GM23338 (cell line): ENCODE data around the gene CELF4. TPM values are rescaled to one million over a fixed set of nuclear protein-coding genes. Genes with fewer than 3 reads are reported as not detected.

Experiments used
- ATAC-seq: fragments of 200-7000 bp; cut with Tn5 transposase; 3 replicates; pipeline ENCODE4 v1.9.1; 2020
- DNase-seq: peaks from one replicate; pipeline ENCODE4 v3.0.0-alpha.2; 2015; ENCODE audit warnings: low spot score
- H2AFZ ChIP-seq: fragments of 200-600 bp; sonication (generic); 2 replicates; pipeline ENCODE4 v1.8.0; 2016; ENCODE audit warnings: antibody characterized with exemption, mild to moderate bottlenecking, moderate library complexity
- H3F3A ChIP-seq: fragments of 200-600 bp; sonication (generic); replicated peaks from 2 replicates; pipeline ENCODE4 v1.8.0; 2017; ENCODE audit warnings: antibody characterized with exemption, mixed run types, low read depth
- H3K27ac ChIP-seq: fragments of 200-600 bp; sonication (generic); 2 replicates; pipeline ENCODE4 v1.6.1; 2016; ENCODE audit warnings: low read depth
- H3K27me3 ChIP-seq: fragments of 200-600 bp; sonication (generic); 2 replicates; pipeline ENCODE4 v1.8.0; 2016; ENCODE audit warnings: mild to moderate bottlenecking, mixed run types, moderate library complexity; ENCODE audit not compliant: insufficient read depth
- H3K36me3 ChIP-seq: fragments of 200-600 bp; sonication (generic); 2 replicates; pipeline ENCODE4 v1.8.0; 2016; ENCODE audit warnings: mild to moderate bottlenecking; ENCODE audit not compliant: insufficient read depth
- H3K4me1 ChIP-seq: fragments of 200-600 bp; sonication (generic); 2 replicates; pipeline ENCODE4 v1.8.0; 2016; ENCODE audit warnings: mild to moderate bottlenecking, moderate library complexity; ENCODE audit not compliant: insufficient read depth
- H3K4me2 ChIP-seq: fragments of 200-600 bp; sonication (generic); 2 replicates; pipeline ENCODE4 v1.7.1; 2017; ENCODE audit warnings: mixed run types
- H3K4me3 ChIP-seq: fragments of 200-600 bp; sonication (generic); 2 replicates; pipeline ENCODE4 v1.6.1; 2016; ENCODE audit warnings: mixed run types
- H3K79me2 ChIP-seq: fragments of 200-600 bp; sonication (generic); replicated peaks from 2 replicates; pipeline ENCODE4 v1.8.0; 2017; ENCODE audit warnings: mild to moderate bottlenecking; ENCODE audit not compliant: insufficient read depth
- H3K9me2 ChIP-seq: fragments of 200-600 bp; sonication (generic); 2 replicates; pipeline ENCODE4 v1.8.0; 2017; ENCODE audit not compliant: insufficient read depth
- H4K20me1 ChIP-seq: fragments of 200-600 bp; sonication (generic); replicated peaks from 2 replicates; pipeline ENCODE4 v1.8.0; 2017; ENCODE audit warnings: mild to moderate bottlenecking; ENCODE audit not compliant: insufficient read depth
- H3K27ac Mint-ChIP-seq: 2 replicates; pipeline ENCODE4 v1.8.0; 2020; ENCODE audit warnings: inconsistent platforms, mild to moderate bottlenecking, moderate library complexity, mixed read lengths
- H3K27me3 Mint-ChIP-seq: 3 replicates; pipeline ENCODE4 v1.8.0; 2022; ENCODE audit warnings: low read depth, mild to moderate bottlenecking, moderate library complexity, mixed read lengths, inconsistent platforms; ENCODE audit not compliant: insufficient read depth, poor library complexity
- H3K36me3 Mint-ChIP-seq: 3 replicates; pipeline ENCODE4 v1.8.0; 2021; ENCODE audit warnings: low read depth, mild to moderate bottlenecking, inconsistent platforms, moderate library complexity, mixed read lengths
- H3K4me1 Mint-ChIP-seq: 3 replicates; pipeline ENCODE4 v1.8.0; 2020; ENCODE audit warnings: mild to moderate bottlenecking, inconsistent platforms, mixed read lengths
- H3K4me3 Mint-ChIP-seq: 3 replicates; pipeline ENCODE4 v1.8.0; 2021; ENCODE audit warnings: moderate library complexity, mild to moderate bottlenecking, inconsistent platforms, mixed read lengths
- H3K9me3 Mint-ChIP-seq: 3 replicates; pipeline ENCODE4 v1.8.0; 2020; ENCODE audit warnings: moderate library complexity, mild to moderate bottlenecking, inconsistent platforms, mixed read lengths
- EZH2phosphoT487 ChIP-seq: fragments of 200-600 bp; sonication (generic); IDR thresholded peaks from one replicate; pipeline ENCODE4 v1.8.1; 2018; ENCODE audit warnings: antibody characterized with exemption; ENCODE audit not compliant: unreplicated experiment
- JUNB ChIP-seq: IDR thresholded peaks from one replicate; pipeline ENCODE4 v1.6.1; 2016; ENCODE audit warnings: antibody characterized with exemption; ENCODE audit not compliant: unreplicated experiment
- STAT1 ChIP-seq: IDR thresholded peaks from one replicate; pipeline ENCODE4 v1.6.1; 2016; ENCODE audit warnings: antibody characterized with exemption; ENCODE audit not compliant: unreplicated experiment
- polyA plus RNA-seq: library from polyadenylated mRNA; unstranded; fragments of >200 nt; fragmentation: Nextera tagmentation; extraction: Ambion mirVana; gene quantifications from 2 replicates; pipeline ENCODE4 v1.2.1, GENCODE V29; 2016
- total RNA-seq: library from RNA; depleted of rRNA; stranded (reverse); fragments of >200 nt; shearing (Covaris generic); gene quantifications from 2 replicates; pipeline ENCODE4 v1.2.3, GENCODE V29; 2014
- TF ChIP-seq, protein P1 (sequence below), 2 experiments: fragments of 200-600 bp in 1 of 2; sonication (generic) in 1 of 2; conservative IDR thresholded peaks; 2 replicates each; pipeline versions ENCODE4 v1.5.1 to v1.6.1; 2016 to 2017; ENCODE audit warnings: antibody characterized with exemption in 2 of 2, low read depth in 2 of 2, mild to moderate bottlenecking in 2 of 2, moderate library complexity in 1 of 2
- TF ChIP-seq, protein P2 (sequence below): IDR thresholded peaks from one replicate; pipeline ENCODE4 v1.6.1; 2018; ENCODE audit warnings: antibody characterized with exemption; ENCODE audit not compliant: unreplicated experiment
- TF ChIP-seq, protein P3 (sequence below): IDR thresholded peaks from 2 replicates; pipeline ENCODE4 v1.6.1; 2016; ENCODE audit warnings: antibody characterized with exemption

CELF4 gene
- total and polyA plus RNA-seq, 2 experiments from 2014 or later: 2.6 to 6.7 TPM

DNA sequence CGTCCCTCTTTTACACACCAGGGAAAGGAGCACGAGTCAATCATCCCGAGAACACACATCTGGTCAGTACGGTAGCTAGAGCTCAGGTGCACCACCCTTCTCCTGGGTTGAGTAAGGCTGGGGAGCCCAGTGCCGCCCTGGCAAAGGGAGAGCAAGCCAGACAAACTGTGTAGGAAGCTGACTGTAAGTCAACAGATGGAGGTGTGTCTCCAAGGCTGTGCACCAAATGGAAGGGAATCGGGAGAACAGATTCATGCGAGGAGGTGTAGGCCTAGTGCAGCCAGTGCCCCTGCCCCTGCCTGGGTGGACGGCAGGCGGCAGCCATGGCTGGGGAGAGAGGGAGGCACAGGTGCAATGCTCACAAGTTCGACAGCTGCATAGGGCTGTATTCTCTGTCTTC, 65.7 kb downstream of the CELF4 start (continued):
- TF ChIP-seq, protein P1, sequence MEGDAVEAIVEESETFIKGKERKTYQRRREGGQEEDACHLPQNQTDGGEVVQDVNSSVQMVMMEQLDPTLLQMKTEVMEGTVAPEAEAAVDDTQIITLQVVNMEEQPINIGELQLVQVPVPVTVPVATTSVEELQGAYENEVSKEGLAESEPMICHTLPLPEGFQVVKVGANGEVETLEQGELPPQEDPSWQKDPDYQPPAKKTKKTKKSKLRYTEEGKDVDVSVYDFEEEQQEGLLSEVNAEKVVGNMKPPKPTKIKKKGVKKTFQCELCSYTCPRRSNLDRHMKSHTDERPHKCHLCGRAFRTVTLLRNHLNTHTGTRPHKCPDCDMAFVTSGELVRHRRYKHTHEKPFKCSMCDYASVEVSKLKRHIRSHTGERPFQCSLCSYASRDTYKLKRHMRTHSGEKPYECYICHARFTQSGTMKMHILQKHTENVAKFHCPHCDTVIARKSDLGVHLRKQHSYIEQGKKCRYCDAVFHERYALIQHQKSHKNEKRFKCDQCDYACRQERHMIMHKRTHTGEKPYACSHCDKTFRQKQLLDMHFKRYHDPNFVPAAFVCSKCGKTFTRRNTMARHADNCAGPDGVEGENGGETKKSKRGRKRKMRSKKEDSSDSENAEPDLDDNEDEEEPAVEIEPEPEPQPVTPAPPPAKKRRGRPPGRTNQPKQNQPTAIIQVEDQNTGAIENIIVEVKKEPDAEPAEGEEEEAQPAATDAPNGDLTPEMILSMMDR (conservative IDR thresholded peaks at IDR 0.05; ENCODE audit: low read depth in 2 of 2): no peak

DNA sequence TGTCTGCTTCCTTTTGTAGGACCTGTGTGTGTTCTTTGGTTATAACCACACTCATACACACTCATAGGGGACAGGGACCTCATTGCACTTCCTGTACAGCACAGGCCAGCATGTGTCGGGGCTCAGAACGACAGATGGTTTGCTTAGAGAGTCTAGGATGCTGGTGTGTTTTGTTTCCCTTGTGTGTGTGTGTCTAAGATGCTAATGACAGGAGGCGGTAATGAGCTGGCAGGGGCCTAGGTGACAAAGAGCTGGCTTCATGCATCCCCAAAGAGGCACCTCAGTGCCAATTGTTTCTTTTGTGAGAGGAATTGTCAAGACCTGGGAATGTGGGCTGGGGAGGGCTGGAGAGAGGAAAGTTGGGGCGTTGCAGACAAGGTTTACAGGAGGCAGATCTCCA, 66.6 kb downstream of the CELF4 start:
- H3K4me2 ChIP-seq: no peak overlapping the region
- no peaks in the 10 kb centered on the region for H3F3A ChIP-seq
- no peak overlapping the region; the same call in 1 of the 2 replicates for H3K27ac Mint-ChIP-seq
- H3K4me3 ChIP-seq: no peak overlapping the region
- H2AFZ ChIP-seq: no peak overlapping the region; the same call in 1 of the 2 replicates
- H3K4me3 Mint-ChIP-seq: no peak overlapping the region
- H3K36me3 Mint-ChIP-seq: no peaks in the 10 kb centered on the region
- no peaks in the 10 kb centered on the region for H3K9me2 ChIP-seq
- TF ChIP-seq, protein P2, sequence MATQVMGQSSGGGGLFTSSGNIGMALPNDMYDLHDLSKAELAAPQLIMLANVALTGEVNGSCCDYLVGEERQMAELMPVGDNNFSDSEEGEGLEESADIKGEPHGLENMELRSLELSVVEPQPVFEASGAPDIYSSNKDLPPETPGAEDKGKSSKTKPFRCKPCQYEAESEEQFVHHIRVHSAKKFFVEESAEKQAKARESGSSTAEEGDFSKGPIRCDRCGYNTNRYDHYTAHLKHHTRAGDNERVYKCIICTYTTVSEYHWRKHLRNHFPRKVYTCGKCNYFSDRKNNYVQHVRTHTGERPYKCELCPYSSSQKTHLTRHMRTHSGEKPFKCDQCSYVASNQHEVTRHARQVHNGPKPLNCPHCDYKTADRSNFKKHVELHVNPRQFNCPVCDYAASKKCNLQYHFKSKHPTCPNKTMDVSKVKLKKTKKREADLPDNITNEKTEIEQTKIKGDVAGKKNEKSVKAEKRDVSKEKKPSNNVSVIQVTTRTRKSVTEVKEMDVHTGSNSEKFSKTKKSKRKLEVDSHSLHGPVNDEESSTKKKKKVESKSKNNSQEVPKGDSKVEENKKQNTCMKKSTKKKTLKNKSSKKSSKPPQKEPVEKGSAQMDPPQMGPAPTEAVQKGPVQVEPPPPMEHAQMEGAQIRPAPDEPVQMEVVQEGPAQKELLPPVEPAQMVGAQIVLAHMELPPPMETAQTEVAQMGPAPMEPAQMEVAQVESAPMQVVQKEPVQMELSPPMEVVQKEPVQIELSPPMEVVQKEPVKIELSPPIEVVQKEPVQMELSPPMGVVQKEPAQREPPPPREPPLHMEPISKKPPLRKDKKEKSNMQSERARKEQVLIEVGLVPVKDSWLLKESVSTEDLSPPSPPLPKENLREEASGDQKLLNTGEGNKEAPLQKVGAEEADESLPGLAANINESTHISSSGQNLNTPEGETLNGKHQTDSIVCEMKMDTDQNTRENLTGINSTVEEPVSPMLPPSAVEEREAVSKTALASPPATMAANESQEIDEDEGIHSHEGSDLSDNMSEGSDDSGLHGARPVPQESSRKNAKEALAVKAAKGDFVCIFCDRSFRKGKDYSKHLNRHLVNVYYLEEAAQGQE: no peak
- TF ChIP-seq, protein P3, sequence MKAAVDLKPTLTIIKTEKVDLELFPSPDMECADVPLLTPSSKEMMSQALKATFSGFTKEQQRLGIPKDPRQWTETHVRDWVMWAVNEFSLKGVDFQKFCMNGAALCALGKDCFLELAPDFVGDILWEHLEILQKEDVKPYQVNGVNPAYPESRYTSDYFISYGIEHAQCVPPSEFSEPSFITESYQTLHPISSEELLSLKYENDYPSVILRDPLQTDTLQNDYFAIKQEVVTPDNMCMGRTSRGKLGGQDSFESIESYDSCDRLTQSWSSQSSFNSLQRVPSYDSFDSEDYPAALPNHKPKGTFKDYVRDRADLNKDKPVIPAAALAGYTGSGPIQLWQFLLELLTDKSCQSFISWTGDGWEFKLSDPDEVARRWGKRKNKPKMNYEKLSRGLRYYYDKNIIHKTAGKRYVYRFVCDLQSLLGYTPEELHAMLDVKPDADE: no peak
- TF ChIP-seq STAT1: no peak
- TF ChIP-seq JUNB: no peak
- no peak for TF ChIP-seq EZH2phosphoT487
- TF ChIP-seq, protein P1 (conservative IDR thresholded peaks at IDR 0.05; ENCODE audit: low read depth in 2 of 2): peak in 1 of 2 experiments; percentile 34; a peak in 2 of 4 replicates
- no peaks in the 10 kb centered on the region; the same call in 2 of the 3 replicates for H3K9me3 Mint-ChIP-seq
- H3K27ac ChIP-seq: no peak overlapping the region
- no peak for DNase-seq
- no peaks in the 10 kb centered on the region for H3K4me1 ChIP-seq
- peaks cover 12% of the 10 kb centered on the region for H3K4me1 Mint-ChIP-seq
- H3K36me3 ChIP-seq: no peaks in the 10 kb centered on the region
- ATAC-seq: peak; percentile 35
- no peaks in the 10 kb centered on the region for H3K79me2 ChIP-seq
- peaks cover 24% of the 10 kb centered on the region for H3K27me3 Mint-ChIP-seq
- H4K20me1 ChIP-seq: no peaks in the 10 kb centered on the region
- H3K27me3 ChIP-seq: no peaks in the 10 kb centered on the region
